GM12878 (cell line): Measurements from ENCODE around the gene OPN1MW3. TPM values are rescaled to one million over a fixed set of nuclear protein-coding genes. Genes with fewer than 3 reads are reported as not detected.

ENCODE experiments used
- ATAC-seq: fragments of 200-7000 bp; cut with Tn5 transposase; 3 replicates; pipeline ENCODE4 v1.9.1; 2020; ENCODE audit warnings: mild to moderate bottlenecking, moderate library complexity
- BruUV-seq: library from RNA; stranded (reverse); fragments of 400-500 nt; replicated peaks from 2 replicates; lab custom pipeline; 2021; lab: Mats Ljungman, UMichigan
- CTCF ChIA-PET: fragments of 300-600 bp; sonication (Branson Sonifier 250); formaldehyde crosslinking; extraction: SDS; loops from one replicate; lab custom pipeline; 2021; ENCODE audit warnings: inconsistent platforms; lab: Yijun Ruan, JAX
- POLR2A ChIA-PET: fragments of 350-600 bp; formaldehyde crosslinking; extraction: SDS; loops from one replicate; lab custom pipeline; 2021; ENCODE audit warnings: inconsistent platforms; lab: Charles Lee
- RAD21 ChIA-PET: fragments of 300-600 bp; sonication (Branson Sonifier 250); formaldehyde crosslinking; loops from one replicate; lab custom pipeline; 2023; ENCODE audit warnings: antibody characterized with exemption; ENCODE audit not compliant: unreplicated experiment; lab: Charles Lee
- SMC1A ChIA-PET: fragments of 300-600 bp; sonication (Branson Sonifier 250); formaldehyde crosslinking; loops from one replicate; lab custom pipeline; 2023; ENCODE audit not compliant: unreplicated experiment, uncharacterized antibody; lab: Charles Lee
- DNase-seq: peaks from one replicate; pipeline ENCODE4 v3.0.0-alpha.2; 2011; ENCODE audit warnings: low read depth, low spot score
- FAIRE-seq: peaks from 3 replicates; lab custom pipeline; 2011; peaks lifted over from hg19 to GRCh38; lab: Jason Lieb, UNC
- H2AFZ ChIP-seq: 2 replicates; pipeline ENCODE4 v1.6.0; 2011; ENCODE audit warnings: low read depth, low read length, control low read depth; ENCODE audit not compliant: control insufficient read depth
- H3K27ac ChIP-seq: 2 replicates; pipeline ENCODE4 v1.5.1; 2011; ENCODE audit warnings: control low read depth; ENCODE audit not compliant: control insufficient read depth, insufficient read depth
- H3K27me3 ChIP-seq, 2 experiments: replicated peaks in 1 of 2; 2 replicates each; pipeline versions ENCODE4 v1.6.0 to v1.6.1; 2011; ENCODE audit warnings: low read length in 1 of 2; ENCODE audit not compliant: control insufficient read depth in 2 of 2, insufficient read depth in 2 of 2
- H3K36me3 ChIP-seq, 2 experiments: 2 replicates each; pipeline ENCODE4 v1.5.1; 2011; ENCODE audit warnings: low read length in 1 of 2; ENCODE audit not compliant: control insufficient read depth in 2 of 2, insufficient read depth in 2 of 2
- H3K4me1 ChIP-seq: 2 replicates; pipeline ENCODE4 v1.6.1; 2011; ENCODE audit warnings: mild to moderate bottlenecking, low read length, moderate library complexity, mixed read lengths; ENCODE audit not compliant: control insufficient read depth, insufficient read depth
- H3K4me2 ChIP-seq: 2 replicates; pipeline ENCODE4 v1.6.0; 2011; ENCODE audit warnings: control low read depth; ENCODE audit not compliant: control insufficient read depth, insufficient read depth
- H3K4me3 ChIP-seq: fragments of 200-600 bp; sonication (generic); 2 replicates; pipeline ENCODE4 v1.5.1; 2016
- H3K79me2 ChIP-seq: 2 replicates; pipeline ENCODE4 v1.6.0; 2011; ENCODE audit warnings: low read length; ENCODE audit not compliant: control insufficient read depth, insufficient read depth
- H3K9ac ChIP-seq: 2 replicates; pipeline ENCODE4 v1.8.0; 2011; ENCODE audit warnings: low read length, control low read depth, mixed read lengths; ENCODE audit not compliant: control insufficient read depth, insufficient read depth
- H3K9me3 ChIP-seq: replicated peaks from 3 replicates; pipeline ENCODE4 v1.5.1; 2011; ENCODE audit warnings: mild to moderate bottlenecking, low read length; ENCODE audit not compliant: control insufficient read depth, insufficient read depth
- H4K20me1 ChIP-seq: 2 replicates; pipeline ENCODE4 v1.6.0; 2011; ENCODE audit not compliant: control insufficient read depth, insufficient read depth
- BRCA1 ChIP-seq: IDR thresholded peaks from 2 replicates; pipeline ENCODE4 v1.6.1; 2011; ENCODE audit warnings: low read depth, low read length, improper control_type of control experiment
- DPF2 ChIP-seq: fragments of 450-650 bp; IDR thresholded peaks from 2 replicates; pipeline ENCODE4 v1.6.1; 2017; ENCODE audit warnings: mild to moderate bottlenecking
- IKZF2 ChIP-seq, 2 experiments: fragments of 450-650 bp; IDR thresholded peaks; 2 replicates each; pipeline ENCODE4 v1.6.1; 2017; ENCODE audit warnings: mild to moderate bottlenecking in 2 of 2, moderate library complexity in 2 of 2
- JUND ChIP-seq: IDR thresholded peaks from 2 replicates; pipeline ENCODE4 v1.6.1; 2012; ENCODE audit warnings: low read depth, mild to moderate bottlenecking, low read length, improper control_type of control experiment, moderate library complexity
- NBN ChIP-seq: fragments of 450-650 bp; IDR thresholded peaks from 2 replicates; pipeline ENCODE4 v1.6.1; 2016
- POU2F2 ChIP-seq: IDR thresholded peaks from 3 replicates; pipeline ENCODE4 v1.6.1; 2011; ENCODE audit warnings: low read depth, mild to moderate bottlenecking, low read length, borderline replicate concordance
- SREBF1 ChIP-seq: IDR thresholded peaks from 2 replicates; pipeline ENCODE4 v1.6.1; 2012; ENCODE audit warnings: mild to moderate bottlenecking, low read length
- SREBF2 ChIP-seq: IDR thresholded peaks from 2 replicates; pipeline ENCODE4 v1.6.1; 2012; ENCODE audit warnings: mild to moderate bottlenecking, low read length
- ZNF217 ChIP-seq: fragments of 450-650 bp; IDR thresholded peaks from 2 replicates; pipeline ENCODE4 v1.6.1; 2017; ENCODE audit warnings: antibody characterized with exemption, mild to moderate bottlenecking
- ZZZ3 ChIP-seq: IDR thresholded peaks from 2 replicates; pipeline ENCODE4 v1.6.1; 2011; ENCODE audit warnings: low read depth; ENCODE audit not compliant: control insufficient read depth, insufficient read length
- WGBS: methylation state at CpG from one replicate; pipeline ENCODE4 v1.1.6; 2016; ENCODE audit warnings: low lambda C conversion rate; ENCODE audit not compliant: insufficient replicate concordance, insufficient coverage; ENCODE audit errors: missing lambda C conversion rate; 5-methylcytosine and 5-hydroxymethylcytosine counted together
- in situ Hi-C: fragments of 300-500 bp; cut with MboI; formaldehyde crosslinking; loops from 9 replicates; pipeline ENCODE4 v1.14.3; 2018; ENCODE audit warnings: mixed read lengths
- intact Hi-C: fragments of 100-400 bp; cut with micrococcal nuclease; formaldehyde crosslinking; loops from one replicate; pipeline ENCODE4 v1.14.2; 2022; ENCODE audit not compliant: unreplicated experiment
- polyA plus RNA-seq, 11 experiments: library from polyadenylated mRNA; depleted of rRNA in 4 of 11; unstranded in 6 of 11; stranded (reverse) in 5 of 11; fragments of >200 nt; fragmentation: Nextera tagmentation in 4 of 11; fragmentation: Illumina TruSeq in 1 of 11; extraction: Ambion mirVana in 4 of 11; extraction: Trizol in 1 of 11; gene quantifications; 1 replicate in 1 of 11; 2 replicates in 10 of 11; pipeline versions ENCODE4 v1.2.1 to v1.2.3, GENCODE V29; 2011 to 2016; ENCODE audit warnings: inconsistent platforms in 2 of 11, missing spikeins in 2 of 11, low read depth in 1 of 11
- total RNA-seq, 4 experiments: library from RNA; depleted of rRNA in 3 of 4; stranded (reverse); fragments of >200 nt in 3 of 4; fragmentation: Illumina TruSeq in 1 of 4; extraction: Trizol in 1 of 4; gene quantifications; 2 replicates each; pipeline versions ENCODE4 v1.2.1 to v1.2.3, GENCODE V29; 2013 to 2021
- TF ChIP-seq, protein P1 (sequence below): IDR thresholded peaks from 2 replicates; pipeline ENCODE4 v1.6.1; 2012; ENCODE audit warnings: improper control_type of control experiment, low read depth, low read length; ENCODE audit not compliant: insufficient replicate concordance
- TF ChIP-seq, protein P2 (sequence below): fragments of 150-350 bp; IDR thresholded peaks from 2 replicates; pipeline ENCODE4 v1.6.1; 2016; ENCODE audit warnings: low read depth, low read length
- TF ChIP-seq, protein P3 (sequence below): IDR thresholded peaks from 2 replicates; pipeline ENCODE4 v1.6.1; 2012; ENCODE audit warnings: low read depth, low read length, improper control_type of control experiment

Gene OPN1MW3
- total and polyA plus RNA-seq, 10 of the 15 experiments (the other 5 are each of a cell fraction or from before 2014, with no cell fraction given): not detected

DNA sequence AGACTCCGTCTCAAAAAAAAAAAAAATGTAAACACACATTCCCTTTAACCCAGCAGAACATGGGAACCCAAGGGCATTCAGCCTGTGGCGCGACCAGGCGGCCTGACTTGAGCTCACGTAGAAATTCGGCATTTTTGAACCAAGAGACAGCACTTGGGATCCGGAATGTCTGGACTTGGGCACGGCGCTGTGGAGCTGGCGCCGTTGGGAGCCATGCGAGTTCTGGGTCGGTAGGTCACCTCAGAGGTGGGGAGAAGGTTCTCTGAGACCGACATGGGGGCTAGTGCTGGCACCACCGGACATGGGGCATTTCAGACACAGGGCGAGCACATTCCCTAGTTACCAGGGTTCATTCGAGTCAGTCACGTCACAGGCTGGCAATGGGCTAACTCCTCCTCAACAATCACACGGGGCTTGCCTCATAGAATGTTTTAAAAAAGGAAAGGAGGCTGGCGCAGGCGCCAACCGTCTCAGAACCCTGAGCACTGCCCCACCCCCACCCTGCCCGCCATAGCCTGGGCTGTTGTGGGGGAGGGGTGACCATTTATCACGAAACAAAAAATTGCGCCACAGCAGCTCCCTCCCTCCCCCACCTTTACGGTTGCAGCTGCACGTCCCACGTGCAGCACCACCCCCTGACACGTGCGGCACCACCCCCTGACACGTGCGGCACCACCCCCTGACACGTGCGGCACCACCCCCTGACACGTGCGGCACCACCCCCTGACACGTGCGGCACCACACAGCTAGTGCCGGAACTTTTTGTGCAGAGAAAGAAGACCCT lies 37.6 kb downstream of the OPN1MW3 start, which contains the start of gene TEX28:
TEX28 (minus strand) TSS at position 334 of the 784 bp plus-strand sequence. CDS start 3,007 bp downstream, outside the sequence.
- Histone ChIP-seq H3K27me3 (no peaks in the 10 kb centered on the region), H3K4me2 (no peak within 1 kb of the TSS), H3K9ac (no peak within 1 kb of the TSS), H3K36me3 (no peaks in the 10 kb centered on the region), H3K4me3 (no peak within 1 kb of the TSS), H3K4me1 (no peaks in the 10 kb centered on the region; the same call in 1 of the 2 replicates), H3K27ac (no peak within 1 kb of the TSS), H3K79me2 (no peaks in the 10 kb centered on the region), H4K20me1 (no peaks in the 10 kb centered on the region), H3K9me3 (no peaks in the 10 kb centered on the region; the same call in 2 of the 3 replicates), H2AFZ (no peak within 1 kb of the TSS)
- SMC1A ChIA-PET: no interaction called here
- CTCF ChIA-PET: interaction anchor here (0.6 to 0.7 kb wide), 2 partner anchors 12 to 21 kb away, joined by 3 to 4 read pairs; no protein-coding TSS in a partner anchor
- in situ Hi-C loops (no loop called here), intact Hi-C loops (no loop called here)
- DNase-seq: no peak
- RAD21 ChIA-PET: no interaction called here
- 83% methylated on average over 37 of the region's 39 CpGs for WGBS
- POLR2A ChIA-PET: no interaction called here
- BruUV-seq: no TSS peak
- no peak for ATAC-seq
- no peak for FAIRE-seq
- TF ChIP-seq BRCA1 (no peak), SREBF2 (no peak), IKZF2 (IDR thresholded peaks at IDR 0.05) (no peak), DPF2 (no peak), POU2F2 (no peak), JUND (no peak), ZZZ3 (no peak), NBN (no peak), SREBF1 (no peak), ZNF217 (no peak)
- TF ChIP-seq, protein P1, sequence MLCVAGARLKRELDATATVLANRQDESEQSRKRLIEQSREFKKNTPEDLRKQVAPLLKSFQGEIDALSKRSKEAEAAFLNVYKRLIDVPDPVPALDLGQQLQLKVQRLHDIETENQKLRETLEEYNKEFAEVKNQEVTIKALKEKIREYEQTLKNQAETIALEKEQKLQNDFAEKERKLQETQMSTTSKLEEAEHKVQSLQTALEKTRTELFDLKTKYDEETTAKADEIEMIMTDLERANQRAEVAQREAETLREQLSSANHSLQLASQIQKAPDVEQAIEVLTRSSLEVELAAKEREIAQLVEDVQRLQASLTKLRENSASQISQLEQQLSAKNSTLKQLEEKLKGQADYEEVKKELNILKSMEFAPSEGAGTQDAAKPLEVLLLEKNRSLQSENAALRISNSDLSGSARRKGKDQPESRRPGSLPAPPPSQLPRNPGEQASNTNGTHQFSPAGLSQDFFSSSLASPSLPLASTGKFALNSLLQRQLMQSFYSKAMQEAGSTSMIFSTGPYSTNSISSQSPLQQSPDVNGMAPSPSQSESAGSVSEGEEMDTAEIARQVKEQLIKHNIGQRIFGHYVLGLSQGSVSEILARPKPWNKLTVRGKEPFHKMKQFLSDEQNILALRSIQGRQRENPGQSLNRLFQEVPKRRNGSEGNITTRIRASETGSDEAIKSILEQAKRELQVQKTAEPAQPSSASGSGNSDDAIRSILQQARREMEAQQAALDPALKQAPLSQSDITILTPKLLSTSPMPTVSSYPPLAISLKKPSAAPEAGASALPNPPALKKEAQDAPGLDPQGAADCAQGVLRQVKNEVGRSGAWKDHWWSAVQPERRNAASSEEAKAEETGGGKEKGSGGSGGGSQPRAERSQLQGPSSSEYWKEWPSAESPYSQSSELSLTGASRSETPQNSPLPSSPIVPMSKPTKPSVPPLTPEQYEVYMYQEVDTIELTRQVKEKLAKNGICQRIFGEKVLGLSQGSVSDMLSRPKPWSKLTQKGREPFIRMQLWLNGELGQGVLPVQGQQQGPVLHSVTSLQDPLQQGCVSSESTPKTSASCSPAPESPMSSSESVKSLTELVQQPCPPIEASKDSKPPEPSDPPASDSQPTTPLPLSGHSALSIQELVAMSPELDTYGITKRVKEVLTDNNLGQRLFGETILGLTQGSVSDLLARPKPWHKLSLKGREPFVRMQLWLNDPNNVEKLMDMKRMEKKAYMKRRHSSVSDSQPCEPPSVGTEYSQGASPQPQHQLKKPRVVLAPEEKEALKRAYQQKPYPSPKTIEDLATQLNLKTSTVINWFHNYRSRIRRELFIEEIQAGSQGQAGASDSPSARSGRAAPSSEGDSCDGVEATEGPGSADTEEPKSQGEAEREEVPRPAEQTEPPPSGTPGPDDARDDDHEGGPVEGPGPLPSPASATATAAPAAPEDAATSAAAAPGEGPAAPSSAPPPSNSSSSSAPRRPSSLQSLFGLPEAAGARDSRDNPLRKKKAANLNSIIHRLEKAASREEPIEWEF: no peak
- TF ChIP-seq, protein P2, sequence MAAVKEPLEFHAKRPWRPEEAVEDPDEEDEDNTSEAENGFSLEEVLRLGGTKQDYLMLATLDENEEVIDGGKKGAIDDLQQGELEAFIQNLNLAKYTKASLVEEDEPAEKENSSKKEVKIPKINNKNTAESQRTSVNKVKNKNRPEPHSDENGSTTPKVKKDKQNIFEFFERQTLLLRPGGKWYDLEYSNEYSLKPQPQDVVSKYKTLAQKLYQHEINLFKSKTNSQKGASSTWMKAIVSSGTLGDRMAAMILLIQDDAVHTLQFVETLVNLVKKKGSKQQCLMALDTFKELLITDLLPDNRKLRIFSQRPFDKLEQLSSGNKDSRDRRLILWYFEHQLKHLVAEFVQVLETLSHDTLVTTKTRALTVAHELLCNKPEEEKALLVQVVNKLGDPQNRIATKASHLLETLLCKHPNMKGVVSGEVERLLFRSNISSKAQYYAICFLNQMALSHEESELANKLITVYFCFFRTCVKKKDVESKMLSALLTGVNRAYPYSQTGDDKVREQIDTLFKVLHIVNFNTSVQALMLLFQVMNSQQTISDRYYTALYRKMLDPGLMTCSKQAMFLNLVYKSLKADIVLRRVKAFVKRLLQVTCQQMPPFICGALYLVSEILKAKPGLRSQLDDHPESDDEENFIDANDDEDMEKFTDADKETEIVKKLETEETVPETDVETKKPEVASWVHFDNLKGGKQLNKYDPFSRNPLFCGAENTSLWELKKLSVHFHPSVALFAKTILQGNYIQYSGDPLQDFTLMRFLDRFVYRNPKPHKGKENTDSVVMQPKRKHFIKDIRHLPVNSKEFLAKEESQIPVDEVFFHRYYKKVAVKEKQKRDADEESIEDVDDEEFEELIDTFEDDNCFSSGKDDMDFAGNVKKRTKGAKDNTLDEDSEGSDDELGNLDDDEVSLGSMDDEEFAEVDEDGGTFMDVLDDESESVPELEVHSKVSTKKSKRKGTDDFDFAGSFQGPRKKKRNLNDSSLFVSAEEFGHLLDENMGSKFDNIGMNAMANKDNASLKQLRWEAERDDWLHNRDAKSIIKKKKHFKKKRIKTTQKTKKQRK: no peak
- TF ChIP-seq, protein P3, sequence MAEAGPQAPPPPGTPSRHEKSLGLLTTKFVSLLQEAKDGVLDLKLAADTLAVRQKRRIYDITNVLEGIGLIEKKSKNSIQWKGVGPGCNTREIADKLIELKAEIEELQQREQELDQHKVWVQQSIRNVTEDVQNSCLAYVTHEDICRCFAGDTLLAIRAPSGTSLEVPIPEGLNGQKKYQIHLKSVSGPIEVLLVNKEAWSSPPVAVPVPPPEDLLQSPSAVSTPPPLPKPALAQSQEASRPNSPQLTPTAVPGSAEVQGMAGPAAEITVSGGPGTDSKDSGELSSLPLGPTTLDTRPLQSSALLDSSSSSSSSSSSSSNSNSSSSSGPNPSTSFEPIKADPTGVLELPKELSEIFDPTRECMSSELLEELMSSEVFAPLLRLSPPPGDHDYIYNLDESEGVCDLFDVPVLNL: no peak
